DMS153 treated with DMSO at 0.1 percent for 48 hours (cell line): ENCODE results near the gene ZNF423.

Experiments
- DNase-seq: peaks from one replicate; lab custom pipeline; 2025; ENCODE audit not compliant: unreplicated experiment; lab: John Stamatoyannopoulos, UW

The ZNF423 gene

GRCh38 chr16:49467540-49468372 is 388.2 kb downstream of the ZNF423 start:
- no peak for DNase-seq

GRCh38 chr16:49466881-49467280 is 389.0 kb downstream of the ZNF423 start:
- no peak for DNase-seq

- DNase-seq = no peak
These were observed 389.4 kb downstream of the ZNF423 start for GRCh38 chr16:49466529-49466831.

- DNase-seq = no peak
These were observed 390.0 kb downstream of the ZNF423 start for GRCh38 chr16:49465661-49466528.

- DNase-seq = no peak
These were observed 390.9 kb downstream of the ZNF423 start for GRCh38 chr16:49464877-49465504.

- DNase-seq = no peak
These were observed 391.8 kb downstream of the ZNF423 start for GRCh38 chr16:49464093-49464492.

GRCh38 chr16:49463529-49463928 is 392.4 kb downstream of the ZNF423 start:
- DNase-seq = no peak

GRCh38 chr16:49462989-49463371 is 392.9 kb downstream of the ZNF423 start:
- DNase-seq = no peak

GRCh38 chr16:49462362-49462988 is 393.4 kb downstream of the ZNF423 start:
- DNase-seq = no peak

- DNase-seq = no peak
These were observed 394.4 kb downstream of the ZNF423 start for GRCh38 chr16:49461517-49461951.

GRCh38 chr16:49460786-49461470 is 395.0 kb downstream of the ZNF423 start:
- DNase-seq = no peak

GRCh38 chr16:49459953-49460735 is 395.8 kb downstream of the ZNF423 start:
- DNase-seq = no peak

GRCh38 chr16:49458656-49459445 is 397.1 kb downstream of the ZNF423 start:
- no peak for DNase-seq

- DNase-seq = no peak
These were observed 397.7 kb downstream of the ZNF423 start for GRCh38 chr16:49458243-49458642.

- no peak for DNase-seq
These were observed 398.7 kb downstream of the ZNF423 start for GRCh38 chr16:49457196-49457595.

GRCh38 chr16:49456763-49457162 is 399.1 kb downstream of the ZNF423 start:
- no peak for DNase-seq

- DNase-seq = no peak
These were observed 399.7 kb downstream of the ZNF423 start for GRCh38 chr16:49455991-49456745.

- DNase-seq = no peak
These were observed 400.5 kb downstream of the ZNF423 start for GRCh38 chr16:49455181-49455990.
